ENCODE data around the gene SF3B2.

DNA sequence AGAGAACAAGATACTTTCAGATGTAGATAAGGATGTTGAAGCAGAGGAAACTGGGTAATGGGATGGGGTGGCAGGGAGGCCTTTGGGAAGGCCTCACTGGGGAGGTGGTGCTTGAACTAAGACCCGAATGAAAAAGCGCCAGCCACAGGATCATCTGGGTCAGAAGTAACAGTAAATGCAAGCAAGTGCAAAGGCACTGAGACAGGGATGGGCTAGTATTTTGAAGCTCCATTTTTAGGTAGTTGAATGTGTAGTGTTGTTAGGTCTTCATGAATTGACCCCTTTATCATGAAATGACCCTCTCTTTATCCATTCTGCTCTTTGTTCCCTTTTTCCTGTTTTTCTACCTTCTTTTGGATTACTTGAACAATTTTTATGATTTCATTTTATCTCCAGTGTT, 11.7 kb downstream of the SF3B2 start:
- TF ChIP-seq, protein P1, sequence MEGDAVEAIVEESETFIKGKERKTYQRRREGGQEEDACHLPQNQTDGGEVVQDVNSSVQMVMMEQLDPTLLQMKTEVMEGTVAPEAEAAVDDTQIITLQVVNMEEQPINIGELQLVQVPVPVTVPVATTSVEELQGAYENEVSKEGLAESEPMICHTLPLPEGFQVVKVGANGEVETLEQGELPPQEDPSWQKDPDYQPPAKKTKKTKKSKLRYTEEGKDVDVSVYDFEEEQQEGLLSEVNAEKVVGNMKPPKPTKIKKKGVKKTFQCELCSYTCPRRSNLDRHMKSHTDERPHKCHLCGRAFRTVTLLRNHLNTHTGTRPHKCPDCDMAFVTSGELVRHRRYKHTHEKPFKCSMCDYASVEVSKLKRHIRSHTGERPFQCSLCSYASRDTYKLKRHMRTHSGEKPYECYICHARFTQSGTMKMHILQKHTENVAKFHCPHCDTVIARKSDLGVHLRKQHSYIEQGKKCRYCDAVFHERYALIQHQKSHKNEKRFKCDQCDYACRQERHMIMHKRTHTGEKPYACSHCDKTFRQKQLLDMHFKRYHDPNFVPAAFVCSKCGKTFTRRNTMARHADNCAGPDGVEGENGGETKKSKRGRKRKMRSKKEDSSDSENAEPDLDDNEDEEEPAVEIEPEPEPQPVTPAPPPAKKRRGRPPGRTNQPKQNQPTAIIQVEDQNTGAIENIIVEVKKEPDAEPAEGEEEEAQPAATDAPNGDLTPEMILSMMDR (IDR thresholded peaks at IDR 0.05; ENCODE audit: low read depth, low read length), result no peak
- TF ChIP-seq EZH2phosphoT487 (IDR thresholded peaks at IDR 0.05; ENCODE audit: low read depth), result no peak
